Right atrium auricular region (tissue), 2 donors: ENCODE data around the gene POC5. TPM values are rescaled to one million over a fixed set of nuclear protein-coding genes. Genes with fewer than 3 reads are reported as not detected.

ENCODE experiments used
- DNase-seq: peaks from one replicate; pipeline ENCODE4 v3.0.0-alpha.2; 2019; ENCODE audit warnings: low spot score
- H3K27ac ChIP-seq, 2 donors: fragments of 200-600 bp; sonication (generic); 1 replicate in 1 of 2; 2 replicates in 1 of 2; pipeline ENCODE4 v1.5.1; 2016 to 2019
- H3K27me3 ChIP-seq, 2 donors: fragments of 200-600 bp; sonication (generic); one replicate each; pipeline versions ENCODE4 v1.5.1 to v1.6.0; 2017 to 2019
- H3K36me3 ChIP-seq: fragments of 200-600 bp; sonication (generic); one replicate; pipeline ENCODE4 v1.5.1; 2016
- H3K4me1 ChIP-seq, 2 donors: fragments of 200-600 bp; sonication (generic); one replicate each; pipeline versions ENCODE4 v1.5.1 to v1.6.0; 2017 to 2019
- H3K4me3 ChIP-seq, 2 donors: fragments of 200-600 bp; sonication (generic); 1 replicate in 1 of 2; 2 replicates in 1 of 2; pipeline ENCODE4 v1.5.1; 2017 to 2019; ENCODE audit warnings: mild to moderate bottlenecking in 1 of 2, moderate library complexity in 1 of 2
- H3K9me3 ChIP-seq, 2 donors: fragments of 200-600 bp; sonication (generic); one replicate each; pipeline ENCODE4 v1.5.1; 2019
- total RNA-seq, 2 donors: library from RNA; depleted of rRNA; stranded (reverse); fragments of >200 nt; gene quantifications; one replicate each; pipeline ENCODE4 v1.1.0, GENCODE V29; 2016
- TF ChIP-seq, protein P1 (sequence below), 2 donors: fragments of 200-600 bp; sonication (generic); IDR thresholded peaks; one replicate each; pipeline ENCODE4 v1.5.1; 2019; ENCODE audit warnings: antibody characterized with exemption in 2 of 2

The POC5 gene
- total RNA-seq, 2 donors from 2014 or later, result 2.8 to 12.6 TPM

DNA sequence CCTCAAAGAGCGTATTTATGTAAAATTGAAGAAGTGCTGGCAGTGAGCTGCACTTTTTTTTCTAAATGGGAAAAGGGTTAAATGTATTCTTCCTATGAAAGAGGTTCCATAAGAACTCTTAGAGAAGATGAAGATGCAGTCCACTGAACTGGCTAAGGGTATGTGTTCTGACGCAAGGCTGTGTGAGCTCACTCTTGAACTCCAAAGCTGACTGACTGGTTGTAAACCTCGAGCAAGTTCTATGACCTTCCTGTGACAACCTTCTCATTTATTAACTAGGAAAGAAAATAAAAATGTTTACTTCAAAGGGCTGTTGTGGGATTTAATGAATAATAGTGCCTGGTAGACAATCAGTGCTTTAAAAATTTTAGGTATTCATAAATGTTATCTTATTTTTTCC lies 46.7 kb downstream of the POC5 start:
- Histone ChIP-seq H3K36me3 (no peaks in the 10 kb centered on the region), H3K27ac (no peak overlapping the region), H3K27me3 (no peaks in the 10 kb centered on the region), H3K4me3 (no peak overlapping the region), H3K9me3 (no peaks in the 10 kb centered on the region), H3K4me1 (peaks cover 0 to 11% of the 10 kb centered on the region in 2 donors)
- TF ChIP-seq, protein P1, sequence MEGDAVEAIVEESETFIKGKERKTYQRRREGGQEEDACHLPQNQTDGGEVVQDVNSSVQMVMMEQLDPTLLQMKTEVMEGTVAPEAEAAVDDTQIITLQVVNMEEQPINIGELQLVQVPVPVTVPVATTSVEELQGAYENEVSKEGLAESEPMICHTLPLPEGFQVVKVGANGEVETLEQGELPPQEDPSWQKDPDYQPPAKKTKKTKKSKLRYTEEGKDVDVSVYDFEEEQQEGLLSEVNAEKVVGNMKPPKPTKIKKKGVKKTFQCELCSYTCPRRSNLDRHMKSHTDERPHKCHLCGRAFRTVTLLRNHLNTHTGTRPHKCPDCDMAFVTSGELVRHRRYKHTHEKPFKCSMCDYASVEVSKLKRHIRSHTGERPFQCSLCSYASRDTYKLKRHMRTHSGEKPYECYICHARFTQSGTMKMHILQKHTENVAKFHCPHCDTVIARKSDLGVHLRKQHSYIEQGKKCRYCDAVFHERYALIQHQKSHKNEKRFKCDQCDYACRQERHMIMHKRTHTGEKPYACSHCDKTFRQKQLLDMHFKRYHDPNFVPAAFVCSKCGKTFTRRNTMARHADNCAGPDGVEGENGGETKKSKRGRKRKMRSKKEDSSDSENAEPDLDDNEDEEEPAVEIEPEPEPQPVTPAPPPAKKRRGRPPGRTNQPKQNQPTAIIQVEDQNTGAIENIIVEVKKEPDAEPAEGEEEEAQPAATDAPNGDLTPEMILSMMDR (IDR thresholded peaks at IDR 0.05), result no peak
- no peak for DNase-seq

DNA sequence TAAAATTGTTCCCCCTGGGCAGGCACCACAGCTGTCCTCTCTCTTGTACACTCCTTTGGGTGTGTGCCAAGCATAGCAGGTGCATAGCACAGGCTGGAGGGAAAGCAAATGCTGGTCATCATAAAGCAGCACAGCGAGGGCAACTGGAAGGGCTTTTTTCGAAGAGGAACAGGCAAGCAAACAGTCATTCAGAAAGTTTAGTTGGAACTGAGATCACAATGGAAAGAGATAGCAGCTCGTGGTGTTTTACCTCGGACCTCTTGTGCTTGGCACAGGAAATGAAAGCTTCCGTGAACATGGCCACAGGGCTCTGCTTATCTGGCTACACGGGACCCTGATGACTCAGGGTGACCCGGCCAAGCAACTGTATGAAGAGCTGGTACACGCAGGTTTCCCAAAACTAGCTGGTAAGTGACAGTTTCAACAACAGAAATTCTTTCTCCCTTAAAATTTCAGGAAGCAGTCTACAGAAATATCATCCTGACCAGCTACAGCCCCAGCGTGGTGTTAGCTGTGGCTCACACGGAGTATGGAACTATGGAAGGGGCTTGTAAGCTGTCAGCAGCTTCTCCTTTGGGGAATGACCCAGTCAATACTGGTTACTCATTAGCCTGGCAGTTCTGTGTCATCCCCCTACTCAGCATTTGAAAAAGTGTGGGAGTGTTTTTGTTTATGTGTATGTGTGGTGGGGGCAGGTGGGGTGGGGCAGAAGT lies 48.1 kb downstream of the POC5 start:
- Histone ChIP-seq H3K4me3 (no peak overlapping the region), H3K36me3 (no peaks in the 10 kb centered on the region), H3K9me3 (no peaks in the 10 kb centered on the region), H3K4me1 (peaks cover 0 to 11% of the 10 kb centered on the region in 2 donors), H3K27me3 (no peaks in the 10 kb centered on the region), H3K27ac (no peak overlapping the region)
- DNase-seq, result no peak
- TF ChIP-seq, protein P1 (IDR thresholded peaks at IDR 0.05), result no peak

GRCh38 chr5:75668445-75668844 lies 48.8 kb downstream of the POC5 start:
- DNase-seq, result no peak
- Histone ChIP-seq H3K4me1 (peaks cover 0 to 11% of the 10 kb centered on the region in 2 donors), H3K9me3 (no peaks in the 10 kb centered on the region), H3K27ac (no peak overlapping the region), H3K36me3 (no peaks in the 10 kb centered on the region), H3K4me3 (no peak overlapping the region), H3K27me3 (no peaks in the 10 kb centered on the region)
- TF ChIP-seq, protein P1 (IDR thresholded peaks at IDR 0.05), result no peak

- Histone ChIP-seq H3K9me3 (no peaks in the 10 kb centered on the region), H3K27me3 (no peaks in the 10 kb centered on the region), H3K27ac (no peak overlapping the region), H3K4me1 (peaks cover 0 to 11% of the 10 kb centered on the region in 2 donors), H3K4me3 (no peak overlapping the region), H3K36me3 (no peaks in the 10 kb centered on the region)
- TF ChIP-seq, protein P1 (IDR thresholded peaks at IDR 0.05), result peak in 1 of 2 donors; percentile 31
- DNase-seq, result no peak
Observed at GRCh38 chr5:75667586-75667985, 49.7 kb downstream of the POC5 start.

GRCh38 chr5:75666801-75667200 lies 50.4 kb downstream of the POC5 start:
- no peak for DNase-seq
- TF ChIP-seq, protein P1 (IDR thresholded peaks at IDR 0.05), result no peak

GRCh38 chr5:75664979-75665378 lies 52.3 kb downstream of the POC5 start:
- H3K27me3 ChIP-seq, result no peaks in the 10 kb centered on the region
- H3K4me3 ChIP-seq, result no peak overlapping the region
- H3K9me3 ChIP-seq, result no peaks in the 10 kb centered on the region
- no peak overlapping the region for H3K27ac ChIP-seq
- TF ChIP-seq, protein P1 (IDR thresholded peaks at IDR 0.05), result no peak
- no peaks in the 10 kb centered on the region for H3K36me3 ChIP-seq
- H3K4me1 ChIP-seq, result peaks cover 0 to 11% of the 10 kb centered on the region in 2 donors
- DNase-seq, result no peak

More at GRCh38 chr5:75666801-75667200, 50.4 kb downstream of the POC5 start:
- no peak overlapping the region for H3K27ac ChIP-seq
- H3K4me1 ChIP-seq, result peaks cover 0 to 11% of the 10 kb centered on the region in 2 donors
- H3K36me3 ChIP-seq, result no peaks in the 10 kb centered on the region
- H3K4me3 ChIP-seq, result no peak overlapping the region
- no peaks in the 10 kb centered on the region for H3K9me3 ChIP-seq
- H3K27me3 ChIP-seq, result no peaks in the 10 kb centered on the region
